HG03439 (cell line): ENCODE measurements around the gene BRICD5.

Experiments
- ATAC-seq: cut with Tn5 transposase; IDR thresholded peaks from one replicate; pipeline ENCODE4 v1.9.1; 2021; ENCODE audit warnings: mild to moderate bottlenecking, moderate library complexity; ENCODE audit not compliant: unreplicated experiment

BRICD5 gene

DNA sequence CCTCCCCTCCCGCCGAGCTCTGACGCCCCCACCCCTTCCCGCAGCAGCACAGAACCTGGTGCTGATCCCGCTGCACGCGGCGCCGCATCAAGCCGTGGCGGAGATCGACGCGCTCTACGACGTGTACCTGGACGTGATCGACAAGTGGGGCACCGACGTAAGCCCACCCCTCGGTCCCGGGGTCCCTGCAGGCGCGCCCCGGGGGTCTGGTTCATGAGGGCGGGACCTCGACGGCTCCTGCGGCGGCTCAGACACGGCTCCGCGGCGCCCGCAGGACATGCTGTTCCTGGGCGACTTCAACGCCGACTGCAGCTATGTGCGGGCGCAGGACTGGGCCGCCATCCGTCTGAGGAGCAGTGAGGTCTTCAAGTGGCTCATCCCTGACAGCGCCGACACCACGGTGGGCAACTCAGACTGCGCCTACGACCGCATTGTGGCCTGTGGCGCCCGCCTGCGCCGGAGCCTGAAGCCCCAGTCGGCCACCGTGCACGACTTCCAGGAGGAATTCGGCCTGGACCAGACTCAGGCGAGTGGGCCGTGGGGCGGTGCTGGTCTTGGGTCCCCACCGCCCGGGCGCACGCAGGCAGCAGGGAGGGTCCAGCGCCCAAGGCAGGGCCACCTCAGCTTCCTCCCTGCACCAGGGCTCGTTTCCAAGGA is 27.0 kb upstream of the BRICD5 start:
- ATAC-seq, result no peak

DNA sequence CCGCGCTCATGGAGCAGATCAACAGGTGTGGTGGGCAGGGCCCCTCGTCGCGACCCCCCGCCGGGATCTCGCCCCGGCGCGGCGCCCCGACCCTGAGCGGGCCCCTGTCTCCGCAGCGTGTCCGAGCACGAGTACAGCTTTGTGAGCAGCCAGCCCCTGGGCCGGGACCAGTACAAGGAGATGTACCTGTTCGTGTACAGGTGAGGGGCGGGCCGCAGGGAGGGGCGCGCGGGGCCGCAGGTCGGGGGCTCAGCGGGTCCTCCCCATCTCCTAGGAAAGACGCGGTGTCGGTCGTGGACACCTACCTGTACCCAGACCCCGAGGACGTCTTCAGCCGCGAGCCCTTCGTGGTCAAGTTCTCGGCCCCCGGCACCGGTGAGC is 26.4 kb upstream of the BRICD5 start:
- no peak for ATAC-seq

GRCh38 chr16:2236337-2237101 is 25.9 kb upstream of the BRICD5 start, which contains the start of gene DNASE1L2:
Gene DNASE1L2 (plus strand): TSS chr16:2236444. CDS start chr16:2236817, 373 bp downstream.
- no peak for ATAC-seq

- ATAC-seq, result no peak
Observed at GRCh38 chr16:2235695-2236336, 25.2 kb upstream of the BRICD5 start.

GRCh38 chr16:2235234-2235651 is 24.6 kb upstream of the BRICD5 start:
- ATAC-seq, result no peak

DNA sequence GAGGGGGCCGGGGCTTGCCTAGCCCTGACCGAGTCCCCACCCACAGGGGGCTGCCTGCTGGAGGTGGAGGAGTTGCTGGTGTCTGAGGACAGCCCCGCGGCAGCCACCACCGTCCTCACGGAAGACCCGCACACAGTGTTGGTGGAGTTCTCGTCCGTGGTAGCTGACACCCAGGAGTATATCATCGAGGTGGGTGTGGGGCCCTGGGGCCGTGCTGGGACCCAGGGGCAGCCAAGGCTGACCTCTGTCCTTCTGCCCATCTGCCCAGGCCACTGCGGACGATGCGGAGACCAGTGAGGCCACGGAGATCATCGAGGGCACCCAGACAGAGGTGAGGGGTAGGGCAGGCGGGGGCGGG is 24.1 kb upstream of the BRICD5 start:
- ATAC-seq, result no peak

GRCh38 chr16:2233872-2234812 is 23.5 kb upstream of the BRICD5 start:
- ATAC-seq, result no peak

DNA sequence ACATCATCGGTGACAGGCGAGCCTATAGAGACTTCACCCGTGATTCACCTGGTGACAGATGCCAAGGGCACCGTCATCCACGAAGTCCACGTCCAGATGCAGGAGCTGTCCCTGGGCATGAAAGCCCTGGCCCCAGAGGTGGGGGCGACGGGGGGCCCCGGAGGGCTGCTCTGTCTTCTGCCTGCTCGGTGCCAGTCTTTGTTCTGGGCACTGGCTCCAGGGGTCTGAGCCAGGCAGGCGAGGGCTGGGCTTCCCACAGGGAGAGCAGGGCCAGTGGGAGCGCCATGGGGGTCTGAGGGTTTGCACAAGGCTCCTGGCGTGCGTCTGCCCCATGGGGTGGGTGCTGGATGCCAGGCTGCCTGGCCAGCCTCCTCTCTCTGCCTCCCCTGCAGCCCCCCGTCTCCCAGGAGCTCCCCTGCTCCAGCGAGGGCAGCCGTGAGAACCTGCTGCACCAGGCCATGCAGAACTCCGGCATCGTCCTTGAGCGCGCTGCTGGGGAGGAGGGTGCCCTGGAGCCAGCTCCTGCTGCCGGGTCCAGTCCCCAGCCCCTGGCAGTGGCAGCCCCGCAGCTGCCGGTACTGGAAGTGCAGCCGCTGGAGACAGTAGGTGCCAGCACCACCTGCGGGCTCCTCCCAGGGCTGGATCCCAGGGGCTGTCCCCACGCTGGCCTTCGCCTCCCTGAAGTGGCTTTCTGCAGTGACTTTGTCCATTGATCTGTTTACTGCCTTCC is 22.5 kb upstream of the BRICD5 start:
- ATAC-seq, result no peak

- no peak for ATAC-seq
Observed at GRCh38 chr16:2232094-2232990, 21.7 kb upstream of the BRICD5 start.

DNA sequence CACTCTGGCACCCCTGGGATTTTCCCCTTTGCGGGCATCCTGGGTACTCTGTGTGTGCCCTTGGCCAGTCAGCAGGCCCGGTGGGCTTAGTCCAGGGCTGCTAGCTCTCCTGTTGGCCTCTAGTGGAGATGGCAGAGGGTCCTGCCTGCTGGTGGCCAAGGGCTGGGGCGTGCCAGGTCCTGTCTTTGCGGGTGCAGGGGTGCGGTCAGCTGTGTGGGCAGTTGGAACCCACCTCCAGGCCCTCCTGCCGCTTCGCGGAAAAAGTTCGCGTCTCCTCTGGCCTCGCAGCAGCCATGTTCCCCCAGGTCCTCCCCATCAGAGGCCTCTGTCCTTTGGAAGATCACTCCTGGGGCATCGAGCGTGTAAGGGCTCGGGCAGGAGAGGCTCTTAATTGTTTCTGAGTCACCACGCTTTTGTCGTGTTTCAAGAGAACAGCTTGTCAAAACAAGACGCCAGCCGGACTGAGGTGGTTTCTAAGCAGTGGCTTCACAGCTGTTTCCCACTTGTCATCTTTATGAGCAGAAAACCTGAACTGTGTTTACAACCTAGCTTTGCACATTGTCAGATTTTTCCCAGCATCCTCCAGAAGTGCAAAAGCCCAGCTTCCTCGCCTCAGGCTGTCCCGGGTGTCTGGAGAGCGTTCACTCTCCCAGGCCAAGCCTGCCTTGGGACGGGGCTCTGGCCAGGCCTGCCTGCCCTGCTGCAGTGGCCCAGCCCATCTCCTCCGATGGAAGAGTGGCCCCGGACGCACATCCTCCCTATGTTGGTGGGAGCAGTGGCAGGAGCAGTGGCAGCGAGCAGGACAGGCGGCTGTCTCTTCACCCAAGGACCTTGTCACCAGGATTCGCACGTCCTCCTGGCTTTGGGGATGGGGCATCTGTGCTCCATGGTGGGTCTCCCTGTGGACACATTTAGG is 20.6 kb upstream of the BRICD5 start:
- no peak for ATAC-seq

GRCh38 chr16:2230376-2230775 is 19.7 kb upstream of the BRICD5 start:
- no peak for ATAC-seq

DNA sequence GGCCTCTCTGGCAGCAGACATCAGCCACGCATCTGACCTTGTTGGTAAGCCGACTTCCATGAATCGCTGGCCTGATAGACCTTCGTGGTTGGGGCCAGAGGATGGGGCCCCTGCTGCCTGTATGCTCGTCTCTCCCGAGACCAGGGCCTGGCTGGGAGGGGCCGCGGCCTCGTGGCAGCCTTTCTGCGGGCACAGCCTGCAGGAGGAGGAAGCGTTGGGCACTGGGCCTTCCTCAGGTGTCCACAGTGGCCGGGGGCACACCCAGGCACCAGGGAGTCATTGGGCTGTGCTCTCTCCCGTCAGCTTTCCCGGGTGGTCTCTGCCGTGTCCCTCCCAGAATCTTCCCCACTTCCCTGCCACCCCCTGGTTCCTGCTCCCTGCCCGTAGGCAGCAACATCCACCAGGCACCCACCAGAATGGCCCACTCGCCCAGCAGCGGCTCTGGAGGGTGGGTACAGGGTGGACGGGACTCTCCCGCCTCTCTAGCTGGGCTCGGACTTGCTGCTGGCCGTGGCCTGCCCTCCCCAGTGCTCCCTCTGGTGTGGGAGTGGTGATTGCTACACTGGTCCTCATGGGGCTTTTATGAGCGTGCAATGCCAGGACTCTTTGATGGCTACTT is 19.1 kb upstream of the BRICD5 start:
- ATAC-seq, result no peak

GRCh38 chr16:2229091-2229490 is 18.4 kb upstream of the BRICD5 start:
- ATAC-seq, result no peak

GRCh38 chr16:2228161-2228824 is 17.6 kb upstream of the BRICD5 start:
- no peak for ATAC-seq

- ATAC-seq, result no peak
Observed at GRCh38 chr16:2226918-2227317, 16.3 kb upstream of the BRICD5 start.

GRCh38 chr16:2226245-2226793 is 15.7 kb upstream of the BRICD5 start:
- no peak for ATAC-seq

GRCh38 chr16:2223942-2224486 is 13.4 kb upstream of the BRICD5 start:
- ATAC-seq, result peak; percentile 23
